SK-N-SH treated with all-trans-retinoic acid at 6 μM for 48 hours (cell line): Measurements from ENCODE around the gene SLC6A18.

ENCODE experiments used
- ATAC-seq: fragments of 200-7000 bp; cut with Tn5 transposase; 3 replicates; pipeline ENCODE4 v1.9.1; 2020; ENCODE audit warnings: mild to moderate bottlenecking, moderate library complexity
- BACH2 ChIP-seq: fragments of 250-450 bp; sonication (Bioruptor Pico); IDR thresholded peaks from 2 replicates; pipeline ENCODE4 v1.9.0; 2021; ENCODE audit warnings: mild to moderate bottlenecking, borderline replicate concordance
- CSDC2 ChIP-seq: fragments of 250-450 bp; sonication (Bioruptor Pico); IDR thresholded peaks from 2 replicates; pipeline ENCODE4 v1.5.0; 2020; ENCODE audit warnings: mild to moderate bottlenecking, moderate library complexity
- CSRNP3 ChIP-seq: fragments of 250-450 bp; sonication (Bioruptor Pico); IDR thresholded peaks from 2 replicates; pipeline ENCODE4 v1.5.1; 2021; ENCODE audit warnings: mild to moderate bottlenecking, moderate library complexity
- ESRRG ChIP-seq: fragments of 250-450 bp; sonication (Bioruptor Pico); IDR thresholded peaks from 2 replicates; pipeline ENCODE4 v1.6.1; 2021; ENCODE audit warnings: mild to moderate bottlenecking
- GLIS3 ChIP-seq: fragments of 250-450 bp; sonication (Bioruptor Pico); IDR thresholded peaks from 2 replicates; pipeline ENCODE4 v1.5.0; 2020; ENCODE audit warnings: mild to moderate bottlenecking, moderate library complexity
- ISL1 ChIP-seq: fragments of 250-450 bp; sonication (Bioruptor Pico); IDR thresholded peaks from 2 replicates; pipeline ENCODE4 v2.1.2; 2022; ENCODE audit warnings: mild to moderate bottlenecking, moderate library complexity
- OSR1 ChIP-seq: fragments of 250-450 bp; sonication (Bioruptor Pico); IDR thresholded peaks from 2 replicates; pipeline ENCODE4 v1.8.0; 2022; ENCODE audit warnings: moderate library complexity, mild to moderate bottlenecking, inconsistent platforms
- RARB ChIP-seq: fragments of 250-450 bp; sonication (Bioruptor Pico); IDR thresholded peaks from 2 replicates; pipeline ENCODE4 v1.8.0; 2021; ENCODE audit warnings: mild to moderate bottlenecking, moderate library complexity
- TCF4 ChIP-seq: fragments of 250-450 bp; sonication (Bioruptor Pico); IDR thresholded peaks from 2 replicates; pipeline ENCODE4 v1.8.0; 2021; ENCODE audit warnings: mild to moderate bottlenecking, moderate library complexity, borderline replicate concordance
- TOX ChIP-seq: fragments of 250-450 bp; sonication (Bioruptor Pico); IDR thresholded peaks from 2 replicates; pipeline ENCODE4 v1.8.0; 2021; ENCODE audit warnings: mild to moderate bottlenecking, moderate library complexity, borderline replicate concordance
- TSHZ2 ChIP-seq: fragments of 250-450 bp; sonication (Bioruptor Pico); IDR thresholded peaks from 2 replicates; pipeline ENCODE4 v1.5.0; 2020; ENCODE audit warnings: mild to moderate bottlenecking, moderate library complexity
- ZC3H10 ChIP-seq: fragments of 250-450 bp; sonication (Bioruptor Pico); IDR thresholded peaks from 2 replicates; pipeline ENCODE4 v1.5.1; 2021; ENCODE audit warnings: mild to moderate bottlenecking, moderate library complexity
- ZFP3 ChIP-seq: fragments of 250-450 bp; sonication (Bioruptor Pico); IDR thresholded peaks from 2 replicates; pipeline ENCODE4 v1.5.0; 2020; ENCODE audit warnings: mild to moderate bottlenecking, moderate library complexity
- ZFP30 ChIP-seq: fragments of 450-650 bp; formaldehyde crosslinking; IDR thresholded peaks from 2 replicates; pipeline ENCODE4 v1.5.0; 2022; ENCODE audit warnings: mild to moderate bottlenecking, moderate library complexity
- ZNF565 ChIP-seq: fragments of 450-650 bp; formaldehyde crosslinking; conservative IDR thresholded peaks from 2 replicates; pipeline ENCODE4 v1.5.0; 2020; ENCODE audit warnings: low read depth, mild to moderate bottlenecking, moderate library complexity
- ZNF70 ChIP-seq: fragments of 450-650 bp; formaldehyde crosslinking; IDR thresholded peaks from 2 replicates; pipeline ENCODE4 v1.5.0; 2020; ENCODE audit warnings: mild to moderate bottlenecking, moderate library complexity
- ZNF8 ChIP-seq: fragments of 450-650 bp; formaldehyde crosslinking; IDR thresholded peaks from 2 replicates; pipeline ENCODE4 v1.5.0; 2020; ENCODE audit warnings: mild to moderate bottlenecking, moderate library complexity
- TF ChIP-seq, protein P1 (sequence below): fragments of 250-450 bp; sonication (Bioruptor Pico); IDR thresholded peaks from 2 replicates; pipeline ENCODE4 v1.8.0; 2021; ENCODE audit warnings: low read depth, mild to moderate bottlenecking, moderate library complexity, borderline replicate concordance
- TF ChIP-seq, protein P2 (sequence below): fragments of 250-450 bp; sonication (Bioruptor Pico); IDR thresholded peaks from 2 replicates; pipeline ENCODE4 v1.5.1; 2020; ENCODE audit warnings: low read depth, mild to moderate bottlenecking, moderate library complexity

SLC6A18 gene

DNA sequence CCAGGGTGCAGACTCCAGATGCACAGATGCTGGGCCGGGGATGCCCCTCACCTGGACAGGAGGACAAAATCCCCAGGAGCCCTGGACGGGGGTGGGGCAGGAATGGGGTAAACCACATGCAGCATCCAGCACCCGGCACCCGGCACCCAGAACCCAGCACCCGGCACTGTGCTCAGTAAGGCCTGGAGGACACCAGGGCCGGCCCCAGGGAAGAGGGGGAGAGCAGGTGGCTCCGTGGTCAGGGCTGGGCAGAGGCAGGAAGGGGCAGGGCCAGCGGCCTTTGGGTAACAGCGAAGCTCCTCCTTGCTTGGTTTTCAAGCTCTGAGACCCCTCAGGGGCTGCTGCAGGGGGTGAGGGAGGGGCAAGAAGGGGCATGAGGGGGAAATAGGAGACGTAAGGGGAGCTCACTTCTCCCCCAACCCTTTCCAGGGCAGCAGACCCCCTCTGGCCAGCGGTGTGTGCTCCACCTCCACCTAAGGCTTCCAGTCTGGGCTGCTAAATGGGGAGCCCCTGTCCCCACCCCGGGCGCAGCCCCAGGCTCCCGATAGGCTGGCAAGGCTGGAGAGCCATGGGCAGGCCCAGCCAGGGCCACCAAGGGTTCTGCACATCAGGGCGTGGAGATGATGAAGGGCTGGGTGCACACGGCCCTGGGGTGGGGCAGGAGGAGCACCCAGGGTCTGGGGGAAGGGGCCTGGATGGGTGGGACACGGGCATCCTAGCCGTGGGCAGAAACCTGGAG is 41.6 kb upstream of the SLC6A18 start:
- no peak for ATAC-seq
- TF ChIP-seq ESRRG (CRISPR knock-in tag), result no peak
- no peak for TF ChIP-seq BACH2 (CRISPR knock-in tag)
- no peak for TF ChIP-seq CSRNP3
- no peak for TF ChIP-seq ZFP3 (CRISPR knock-in tag)
- TF ChIP-seq ZNF70 (CRISPR knock-in tag), result no peak
- TF ChIP-seq TOX (CRISPR knock-in tag), result no peak
- TF ChIP-seq, protein P1, sequence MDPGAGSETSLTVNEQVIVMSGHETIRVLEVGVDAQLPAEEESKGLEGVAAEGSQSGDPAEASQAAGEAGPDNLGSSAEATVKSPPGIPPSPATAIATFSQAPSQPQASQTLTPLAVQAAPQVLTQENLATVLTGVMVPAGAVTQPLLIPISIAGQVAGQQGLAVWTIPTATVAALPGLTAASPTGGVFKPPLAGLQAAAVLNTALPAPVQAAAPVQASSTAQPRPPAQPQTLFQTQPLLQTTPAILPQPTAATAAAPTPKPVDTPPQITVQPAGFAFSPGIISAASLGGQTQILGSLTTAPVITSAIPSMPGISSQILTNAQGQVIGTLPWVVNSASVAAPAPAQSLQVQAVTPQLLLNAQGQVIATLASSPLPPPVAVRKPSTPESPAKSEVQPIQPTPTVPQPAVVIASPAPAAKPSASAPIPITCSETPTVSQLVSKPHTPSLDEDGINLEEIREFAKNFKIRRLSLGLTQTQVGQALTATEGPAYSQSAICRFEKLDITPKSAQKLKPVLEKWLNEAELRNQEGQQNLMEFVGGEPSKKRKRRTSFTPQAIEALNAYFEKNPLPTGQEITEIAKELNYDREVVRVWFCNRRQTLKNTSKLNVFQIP (CRISPR knock-in tag), result no peak
- no peak for TF ChIP-seq TSHZ2 (CRISPR knock-in tag)

GRCh38 chr5:1184163-1184470 is 41.1 kb upstream of the SLC6A18 start:
- ATAC-seq, result no peak
- no peak for TF ChIP-seq ZFP3 (CRISPR knock-in tag)
- TF ChIP-seq ESRRG (CRISPR knock-in tag), result no peak
- no peak for TF ChIP-seq ZFP30 (CRISPR knock-in tag)
- TF ChIP-seq ZNF565 (CRISPR knock-in tag), result no peak
- no peak for TF ChIP-seq TCF4 (CRISPR knock-in tag)
- no peak for TF ChIP-seq CSRNP3
- no peak for TF ChIP-seq OSR1 (CRISPR knock-in tag)
- no peak for TF ChIP-seq TSHZ2 (CRISPR knock-in tag)
- no peak for TF ChIP-seq ZNF70 (CRISPR knock-in tag)
- TF ChIP-seq, all 23 proteins: peak for 0

DNA sequence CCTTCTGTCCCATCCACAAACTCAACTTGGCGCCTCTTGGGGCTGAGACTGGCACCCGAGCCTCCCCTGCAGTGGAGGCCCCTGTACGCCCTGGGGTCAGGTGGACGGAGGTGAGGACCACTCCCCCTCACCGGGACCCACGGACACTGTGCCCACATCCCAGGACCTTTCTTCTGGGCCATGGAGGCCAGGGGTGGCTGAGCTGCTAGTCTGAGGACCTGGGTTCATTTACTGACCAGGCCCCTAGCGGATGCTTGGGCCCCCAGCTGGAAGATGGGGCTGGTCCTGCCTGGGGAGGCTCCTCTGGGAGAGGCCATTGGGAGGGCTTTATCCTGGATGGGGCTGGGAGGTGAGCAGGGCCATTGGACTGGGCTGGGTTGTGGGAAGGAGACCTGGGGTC is 40.7 kb upstream of the SLC6A18 start:
- TF ChIP-seq ZC3H10 (CRISPR knock-in tag), result no peak
- TF ChIP-seq ZFP30 (CRISPR knock-in tag), result no peak
- no peak for TF ChIP-seq ZNF70 (CRISPR knock-in tag)
- no peak for TF ChIP-seq GLIS3 (CRISPR knock-in tag)
- TF ChIP-seq ZNF8 (CRISPR knock-in tag), result no peak
- TF ChIP-seq ISL1, result no peak
- no peak for TF ChIP-seq CSRNP3
- no peak for TF ChIP-seq OSR1 (CRISPR knock-in tag)
- no peak for TF ChIP-seq CSDC2 (CRISPR knock-in tag)
- TF ChIP-seq RARB, result no peak
- TF ChIP-seq ZNF565 (CRISPR knock-in tag), result no peak
- TF ChIP-seq, protein P1 (CRISPR knock-in tag), result no peak
- no peak for TF ChIP-seq TCF4 (CRISPR knock-in tag)
- TF ChIP-seq, protein P2, sequence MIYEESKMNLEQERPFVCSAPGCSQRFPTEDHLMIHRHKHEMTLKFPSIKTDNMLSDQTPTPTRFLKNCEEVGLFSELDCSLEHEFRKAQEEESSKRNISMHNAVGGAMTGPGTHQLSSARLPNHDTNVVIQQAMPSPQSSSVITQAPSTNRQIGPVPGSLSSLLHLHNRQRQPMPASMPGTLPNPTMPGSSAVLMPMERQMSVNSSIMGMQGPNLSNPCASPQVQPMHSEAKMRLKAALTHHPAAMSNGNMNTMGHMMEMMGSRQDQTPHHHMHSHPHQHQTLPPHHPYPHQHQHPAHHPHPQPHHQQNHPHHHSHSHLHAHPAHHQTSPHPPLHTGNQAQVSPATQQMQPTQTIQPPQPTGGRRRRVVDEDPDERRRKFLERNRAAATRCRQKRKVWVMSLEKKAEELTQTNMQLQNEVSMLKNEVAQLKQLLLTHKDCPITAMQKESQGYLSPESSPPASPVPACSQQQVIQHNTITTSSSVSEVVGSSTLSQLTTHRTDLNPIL (CRISPR knock-in tag), result no peak
- ATAC-seq, result no peak
